ENCODE data around the gene SUPT7L.
A peak's percentile ranks its signal among the peaks of the same experiment; 100 is the strongest.

The SUPT7L gene

GRCh38 chr2:27703638-27704341, 40.4 kb upstream of the SUPT7L start:
- peak; percentile 90 for TF ChIP-seq CTCF (conservative IDR thresholded peaks at IDR 0.05)
- no peak for TF ChIP-seq ZFX (IDR thresholded peaks at IDR 0.05)
- H3K27ac ChIP-seq, result peak overlapping the region; percentile 22; the same call in 1 of the 2 replicates

GRCh38 chr2:27702302-27702701, 38.9 kb upstream of the SUPT7L start:
- no peak for TF ChIP-seq CTCF (conservative IDR thresholded peaks at IDR 0.05)
- H3K27ac ChIP-seq, result no peak overlapping the region

- TF ChIP-seq ZFX (IDR thresholded peaks at IDR 0.05), result no peak
- no peak for TF ChIP-seq CTCF (conservative IDR thresholded peaks at IDR 0.05)
- no peak overlapping the region for H3K27ac ChIP-seq
Measured at GRCh38 chr2:27701676-27702075, 38.3 kb upstream of the SUPT7L start.

- no peak overlapping the region for H3K27ac ChIP-seq
- TF ChIP-seq CTCF (conservative IDR thresholded peaks at IDR 0.05) (no peak), ZFX (IDR thresholded peaks at IDR 0.05) (no peak)
Measured at GRCh38 chr2:27697660-27698059, 34.2 kb upstream of the SUPT7L start.

- H3K27ac ChIP-seq, result no peak overlapping the region
- TF ChIP-seq ZFX (IDR thresholded peaks at IDR 0.05) (no peak), CTCF (conservative IDR thresholded peaks at IDR 0.05) (no peak)
Measured at GRCh38 chr2:27690052-27690451, 26.6 kb upstream of the SUPT7L start.

- no peak for TF ChIP-seq ZFX (IDR thresholded peaks at IDR 0.05)
- TF ChIP-seq CTCF (conservative IDR thresholded peaks at IDR 0.05), result no peak
- H3K27ac ChIP-seq, result no peak overlapping the region
Measured at GRCh38 chr2:27689424-27689823, 26.0 kb upstream of the SUPT7L start.

GRCh38 chr2:27687232-27687631, 23.8 kb upstream of the SUPT7L start:
- H3K27ac ChIP-seq, result no peak overlapping the region
- TF ChIP-seq CTCF (conservative IDR thresholded peaks at IDR 0.05), result no peak
- no peak for TF ChIP-seq ZFX (IDR thresholded peaks at IDR 0.05)
